Uterus (tissue), 4 donors: ENCODE measurements around the gene CTDSP2. TPM values are rescaled to one million over a fixed set of nuclear protein-coding genes. Genes with fewer than 3 reads are reported as not detected.
"Not testable (repeated sequence)": the region's sequence is repeated elsewhere in the genome, so short reads cannot be mapped to it uniquely, and the experiment has no call there.

ENCODE experiments used
- DNase-seq, 2 donors: peaks; one replicate each; pipeline ENCODE4 v3.0.0-alpha.2; 2019 to 2020
- H3K27ac ChIP-seq, 2 donors: fragments of 200-600 bp; sonication (generic); 1 replicate in 1 of 2; 2 replicates in 1 of 2; pipeline ENCODE4 v1.5.1; 2016 to 2018
- H3K27me3 ChIP-seq, 2 donors: fragments of 200-600 bp; sonication (generic); one replicate each; pipeline ENCODE4 v1.5.1; 2018 to 2019; ENCODE audit warnings: control low read depth in 1 of 2
- H3K36me3 ChIP-seq, 2 donors: fragments of 200-600 bp; sonication (generic); one replicate each; pipeline ENCODE4 v1.5.1; 2019; ENCODE audit warnings: control low read depth in 1 of 2
- H3K4me1 ChIP-seq, 2 donors: fragments of 200-600 bp; sonication (generic); one replicate each; pipeline ENCODE4 v1.5.1; 2018 to 2019; ENCODE audit warnings: control low read depth in 1 of 2
- H3K4me3 ChIP-seq, 2 donors: fragments of 200-600 bp; sonication (generic); 1 replicate in 1 of 2; 2 replicates in 1 of 2; pipeline ENCODE4 v1.5.1; 2018 to 2019; ENCODE audit warnings: mild to moderate bottlenecking in 1 of 2
- H3K9me3 ChIP-seq, 2 donors: fragments of 200-600 bp; sonication (generic); one replicate each; pipeline ENCODE4 v1.5.1; 2019; ENCODE audit warnings: control low read depth in 1 of 2
- POLR2A ChIP-seq, 2 donors: fragments of 450-650 bp; IDR thresholded peaks; one replicate each; pipeline ENCODE4 v1.6.1; 2016; ENCODE audit warnings: antibody characterized with exemption in 2 of 2, mild to moderate bottlenecking in 1 of 2, moderate library complexity in 1 of 2
- intact Hi-C: fragments of 100-400 bp; cut with DNase I; formaldehyde crosslinking; loops from one replicate; pipeline ENCODE4 v1.15.1; 2023; ENCODE audit warnings: low total_unique reads
- total RNA-seq, 4 donors: library from RNA; depleted of rRNA in 3 of 4; stranded (reverse); fragments of >200 nt in 3 of 4; gene quantifications; one replicate each; pipeline versions ENCODE4 v1.1.0 to v1.2.4, GENCODE V29; 2014 to 2023
- TF ChIP-seq, protein P1 (sequence below), 4 experiments: fragments of 200-600 bp in 2 of 4; fragments of 450-650 bp in 2 of 4; sonication (generic) in 2 of 4; IDR thresholded peaks; one replicate each; pipeline ENCODE4 v1.5.1; 2016 to 2019; ENCODE audit warnings: antibody characterized with exemption in 4 of 4, mild to moderate bottlenecking in 2 of 4, moderate library complexity in 1 of 4
- donor health status: DM: yes; HTN: yes; CAD: no.

The CTDSP2 gene
- total RNA-seq, 4 donors from 2014 or later = 66.2 to 212 (median 90.9) TPM

DNA sequence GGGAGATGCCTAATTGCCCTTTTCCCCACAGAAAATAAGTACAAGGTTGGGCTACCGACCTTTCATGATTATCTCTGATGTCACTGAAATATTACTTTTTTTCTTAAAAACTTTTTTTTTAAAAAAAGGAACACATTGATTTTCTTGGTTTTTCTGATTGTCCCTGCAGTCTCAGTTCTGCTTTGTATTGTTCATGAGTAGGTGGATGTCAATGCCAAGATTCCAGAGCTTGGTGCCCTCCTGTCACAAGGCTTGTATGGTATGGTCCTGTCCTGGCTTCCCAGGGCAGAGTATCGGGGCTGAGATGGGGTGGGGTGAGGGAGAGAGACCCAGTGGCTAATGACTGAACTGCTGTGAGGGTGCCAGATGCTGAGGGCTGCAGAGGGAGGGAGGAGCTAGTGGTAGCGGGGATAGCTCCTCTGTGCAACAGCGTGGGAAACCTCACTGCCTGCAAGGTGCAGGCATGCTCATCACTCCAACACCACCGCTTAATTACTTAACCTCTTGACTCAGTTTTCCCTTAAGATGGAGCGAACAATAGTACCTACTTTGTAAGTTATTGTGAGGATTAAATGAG is 4.4 kb upstream of the CTDSP2 start:
- Histone ChIP-seq H3K27me3 (no peaks in the 10 kb centered on the region), H3K4me1 (peaks cover 0 to 4% of the 10 kb centered on the region in 2 donors), H3K27ac (peak overlapping the region; percentile 89 to 100), H3K36me3 (no peaks in the 10 kb centered on the region), H3K4me3 (no peak overlapping the region), H3K9me3 (no peaks in the 10 kb centered on the region)
- intact Hi-C loops = no loop called here
- no peak for TF ChIP-seq POLR2A (IDR thresholded peaks at IDR 0.05)
- TF ChIP-seq, protein P1, sequence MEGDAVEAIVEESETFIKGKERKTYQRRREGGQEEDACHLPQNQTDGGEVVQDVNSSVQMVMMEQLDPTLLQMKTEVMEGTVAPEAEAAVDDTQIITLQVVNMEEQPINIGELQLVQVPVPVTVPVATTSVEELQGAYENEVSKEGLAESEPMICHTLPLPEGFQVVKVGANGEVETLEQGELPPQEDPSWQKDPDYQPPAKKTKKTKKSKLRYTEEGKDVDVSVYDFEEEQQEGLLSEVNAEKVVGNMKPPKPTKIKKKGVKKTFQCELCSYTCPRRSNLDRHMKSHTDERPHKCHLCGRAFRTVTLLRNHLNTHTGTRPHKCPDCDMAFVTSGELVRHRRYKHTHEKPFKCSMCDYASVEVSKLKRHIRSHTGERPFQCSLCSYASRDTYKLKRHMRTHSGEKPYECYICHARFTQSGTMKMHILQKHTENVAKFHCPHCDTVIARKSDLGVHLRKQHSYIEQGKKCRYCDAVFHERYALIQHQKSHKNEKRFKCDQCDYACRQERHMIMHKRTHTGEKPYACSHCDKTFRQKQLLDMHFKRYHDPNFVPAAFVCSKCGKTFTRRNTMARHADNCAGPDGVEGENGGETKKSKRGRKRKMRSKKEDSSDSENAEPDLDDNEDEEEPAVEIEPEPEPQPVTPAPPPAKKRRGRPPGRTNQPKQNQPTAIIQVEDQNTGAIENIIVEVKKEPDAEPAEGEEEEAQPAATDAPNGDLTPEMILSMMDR (IDR thresholded peaks at IDR 0.05) = no peak
- no peak for DNase-seq

GRCh38 chr12:57849447-57849846 is 2.9 kb upstream of the CTDSP2 start:
- intact Hi-C loops, H3K9me3 ChIP-seq, H3K4me3 ChIP-seq, DNase-seq, H3K36me3 ChIP-seq, H3K4me1 ChIP-seq, H3K27me3 ChIP-seq: not testable (repeated sequence)
- peak overlapping the region in 1 of 2 donors; percentile 100 for H3K27ac ChIP-seq

DNA sequence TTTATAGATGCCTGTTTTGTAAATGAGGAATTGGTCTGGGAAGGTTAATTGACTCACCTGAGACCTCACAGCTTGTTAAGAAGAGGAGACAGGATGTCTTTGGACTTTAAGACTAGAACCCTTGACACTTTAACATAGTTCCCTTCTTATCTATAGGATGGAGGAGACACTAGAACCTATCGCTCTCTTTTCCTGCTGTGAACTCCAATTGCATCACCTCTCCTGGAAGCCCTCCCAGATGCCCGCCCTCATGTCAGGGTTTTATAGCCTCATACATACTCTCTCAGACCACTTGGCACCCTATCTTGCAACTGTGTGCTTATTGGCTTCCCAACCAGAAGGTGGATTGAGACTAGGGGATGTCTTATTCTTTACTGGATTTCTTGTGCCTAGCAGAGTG is 2.5 kb upstream of the CTDSP2 start:
- Histone ChIP-seq H3K4me1 (peaks cover 0 to 4% of the 10 kb centered on the region in 2 donors), H3K27ac (peak overlapping the region in 1 of 2 donors; percentile 100), H3K27me3 (no peaks in the 10 kb centered on the region), H3K9me3 (no peaks in the 10 kb centered on the region), H3K4me3 (no peak overlapping the region), H3K36me3 (no peaks in the 10 kb centered on the region)
- DNase-seq = peak in 1 of 2 donors; percentile 72
- no peak for TF ChIP-seq POLR2A (IDR thresholded peaks at IDR 0.05)
- TF ChIP-seq, protein P1 (IDR thresholded peaks at IDR 0.05) = no peak
- intact Hi-C loops = no loop called here

DNA sequence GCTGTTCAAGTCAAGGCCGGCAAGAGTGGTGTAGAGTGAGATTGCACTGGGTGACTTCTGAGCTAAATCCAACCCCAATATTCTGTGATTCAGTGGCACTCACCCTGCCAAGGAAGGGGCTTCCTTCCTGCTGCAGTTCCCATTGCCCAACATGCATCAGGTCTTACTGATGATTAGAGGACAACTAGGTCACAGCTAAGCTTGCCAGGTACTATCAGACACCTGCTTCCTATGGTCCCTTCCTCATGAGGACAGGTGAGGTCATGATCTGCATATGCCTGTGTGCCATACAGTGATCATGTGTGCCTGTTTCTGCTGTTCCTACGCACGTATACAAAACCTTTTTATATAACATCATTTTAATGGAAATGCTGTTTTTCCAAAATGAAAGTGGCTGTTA is 1.7 kb upstream of the CTDSP2 start:
- H3K27me3 ChIP-seq = no peaks in the 10 kb centered on the region
- no peak for DNase-seq
- peak overlapping the region in 1 of 2 donors; percentile 100 for H3K27ac ChIP-seq
- H3K4me1 ChIP-seq = peaks cover 0 to 4% of the 10 kb centered on the region in 2 donors
- no peak overlapping the region for H3K4me3 ChIP-seq
- intact Hi-C loops = no loop called here
- H3K36me3 ChIP-seq = no peaks in the 10 kb centered on the region
- TF ChIP-seq, protein P1 (IDR thresholded peaks at IDR 0.05) = no peak
- TF ChIP-seq POLR2A (IDR thresholded peaks at IDR 0.05) = no peak
- no peaks in the 10 kb centered on the region for H3K9me3 ChIP-seq

DNA sequence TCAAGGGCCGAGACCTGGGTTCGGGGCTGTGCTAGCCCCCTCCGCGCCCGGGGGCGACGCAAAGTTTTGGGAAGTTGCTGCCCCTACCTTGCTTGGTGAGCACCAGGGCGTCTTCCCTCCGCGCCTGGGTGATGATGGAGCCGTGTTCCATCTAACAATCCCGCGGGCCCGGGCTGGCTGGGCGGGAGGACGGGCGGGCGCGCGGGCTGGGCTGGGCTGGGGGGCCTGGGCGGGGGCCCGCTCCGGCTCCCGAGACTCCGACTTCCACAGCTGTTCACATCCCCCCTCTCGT is 298 bp downstream of the CTDSP2 start:
- Histone ChIP-seq H3K9me3 (no peaks in the 10 kb centered on the region), H3K27me3 (no peaks in the 10 kb centered on the region), H3K27ac (peak overlapping the region; percentile 96 to 100), H3K4me3 (peak overlapping the region; percentile 77 to 98), H3K36me3 (no peaks in the 10 kb centered on the region), H3K4me1 (peaks cover 0 to 16% of the 10 kb centered on the region in 2 donors)
- TF ChIP-seq, protein P1 (IDR thresholded peaks at IDR 0.05) = no peak
- no peak for TF ChIP-seq POLR2A (IDR thresholded peaks at IDR 0.05)
- intact Hi-C loops = no loop called here
- DNase-seq = no peak
